GDM1 (cell line): ENCODE data around the gene MRPL22.
"Not testable (repeated sequence)": the region's sequence is repeated elsewhere in the genome, so short reads cannot be mapped to it uniquely, and the experiment has no call there.

Experiments used
- DNase-seq: peaks from one replicate; lab custom pipeline; 2025; lab: John Stamatoyannopoulos, UW

The MRPL22 gene

DNA sequence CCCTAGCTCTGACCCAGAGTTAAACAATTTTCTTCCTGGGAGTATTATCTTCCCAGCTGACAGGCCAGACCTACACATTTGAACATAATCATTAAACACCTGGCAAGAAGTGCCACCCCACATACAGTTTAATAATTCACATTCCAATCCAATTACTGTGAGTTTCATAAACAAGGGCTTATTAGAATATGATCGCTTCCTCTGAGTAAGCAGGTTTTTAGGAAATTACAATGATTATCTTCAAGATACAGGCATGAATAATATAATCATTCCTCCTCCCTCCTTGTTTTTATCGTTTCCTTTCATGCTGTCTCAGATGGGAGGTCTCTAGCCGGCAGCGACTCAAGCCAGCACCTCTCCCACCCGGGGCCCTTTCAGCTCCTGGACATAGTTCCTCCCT, 56.9 kb downstream of the MRPL22 start:
- DNase-seq = no peak

DNA sequence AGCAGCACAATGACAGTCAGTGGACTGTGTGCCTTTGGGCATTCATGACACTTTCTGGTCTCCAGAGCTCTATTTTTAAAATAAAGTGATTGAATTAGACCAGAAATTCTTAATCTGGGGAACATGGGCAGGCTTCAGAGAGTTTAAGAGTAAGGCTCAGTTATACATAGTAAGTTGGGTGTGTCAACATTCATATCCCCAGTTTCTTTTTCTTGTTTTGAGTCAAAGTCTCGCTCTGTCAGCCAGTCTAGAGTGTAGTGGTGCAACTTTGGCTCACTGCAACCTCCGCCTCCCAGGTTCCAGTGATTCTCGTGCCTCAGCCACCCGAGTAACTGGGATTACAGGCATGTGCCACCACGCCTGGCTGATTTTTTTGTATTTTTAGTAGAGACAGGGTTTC, 59.0 kb downstream of the MRPL22 start:
- no peak for DNase-seq

DNA sequence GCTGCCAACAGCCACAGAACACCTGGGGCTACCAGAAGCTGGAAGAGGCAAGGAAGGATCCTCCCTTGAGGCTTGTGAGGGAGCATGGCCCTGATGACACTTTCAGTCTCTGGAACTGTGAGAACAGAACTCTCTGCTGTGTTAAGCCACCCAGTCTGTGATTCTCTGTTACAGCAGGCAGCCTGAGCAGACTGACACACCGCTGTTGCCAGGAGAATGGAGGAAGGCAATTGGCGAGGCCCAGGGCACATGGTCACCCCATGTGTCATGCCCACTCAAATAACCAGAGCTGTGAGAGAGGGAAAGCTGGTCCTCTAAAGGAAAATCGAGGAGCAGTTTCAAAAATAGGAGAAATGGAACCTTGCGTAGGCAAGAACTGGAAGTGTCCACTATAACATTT, 60.6 kb downstream of the MRPL22 start:
- no peak for DNase-seq

DNA sequence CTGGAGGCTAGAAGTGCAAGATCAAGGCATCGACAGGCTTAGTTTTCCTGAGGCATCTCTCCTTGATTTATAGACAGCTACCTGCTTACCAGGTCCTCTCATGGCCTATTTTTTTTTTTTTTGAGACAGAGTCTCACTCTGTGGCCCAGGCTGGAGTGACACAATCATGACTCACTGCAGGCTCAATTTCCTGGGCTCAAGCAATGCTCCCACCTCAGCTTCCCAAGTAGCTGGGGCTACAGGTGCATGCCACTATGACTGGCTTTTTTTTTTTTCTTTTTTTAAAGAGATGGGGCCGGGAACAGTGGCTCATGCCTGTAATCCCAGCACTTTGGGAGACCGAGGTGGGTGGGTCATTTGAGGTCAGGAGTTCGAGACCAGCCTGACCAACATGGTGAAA, 61.8 kb downstream of the MRPL22 start:
- DNase-seq = not testable (repeated sequence)

DNA sequence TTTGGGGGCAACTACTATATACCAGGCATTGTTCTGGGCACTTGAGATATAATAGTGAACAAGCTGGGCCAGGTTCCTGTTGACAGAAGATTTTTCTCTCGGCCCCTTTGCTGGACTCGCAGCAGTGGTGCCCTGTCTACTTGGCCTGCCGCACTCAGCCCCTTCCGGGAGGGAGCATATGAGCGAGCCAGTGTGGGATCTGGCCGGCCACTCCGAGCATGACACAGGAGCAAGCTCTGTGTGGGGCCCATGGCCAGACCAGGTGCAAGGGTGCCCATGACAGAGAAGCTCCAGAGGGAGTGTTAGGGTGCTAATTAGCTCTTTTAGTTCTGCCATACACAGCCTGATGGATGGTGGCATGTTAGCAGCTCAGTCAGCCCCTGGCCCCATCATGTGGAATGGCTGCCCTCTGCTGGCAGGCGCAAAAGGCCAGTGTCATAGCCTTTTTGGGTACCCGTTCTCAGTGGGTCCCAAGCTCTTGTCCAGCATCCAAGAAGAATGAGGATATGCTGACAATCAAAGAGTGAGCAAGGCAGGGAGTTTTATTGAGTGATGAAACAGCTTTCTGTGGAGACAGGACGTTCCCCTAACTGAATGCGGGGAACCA, 63.4 kb downstream of the MRPL22 start:
- DNase-seq = no peak

DNA sequence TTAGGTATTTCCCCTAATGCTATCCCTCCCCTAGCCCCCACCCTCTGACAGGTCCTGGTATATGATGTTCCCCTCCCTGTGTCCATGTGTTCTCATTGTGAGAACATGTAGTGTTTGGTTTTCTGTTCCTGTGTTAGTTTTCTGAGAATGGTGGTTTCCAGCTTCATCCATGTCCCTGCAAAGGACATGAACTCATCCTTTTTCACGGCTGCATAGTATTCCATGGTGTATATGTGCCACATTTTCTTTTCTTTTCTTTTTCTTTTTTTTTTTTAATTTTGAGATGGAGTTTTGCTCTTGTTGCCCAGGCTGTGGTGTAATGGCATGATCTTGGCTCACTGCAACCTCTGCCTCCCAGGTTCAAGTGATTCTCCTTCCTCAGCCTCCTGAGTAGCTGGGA, 65.4 kb downstream of the MRPL22 start:
- not testable (repeated sequence) for DNase-seq

DNA sequence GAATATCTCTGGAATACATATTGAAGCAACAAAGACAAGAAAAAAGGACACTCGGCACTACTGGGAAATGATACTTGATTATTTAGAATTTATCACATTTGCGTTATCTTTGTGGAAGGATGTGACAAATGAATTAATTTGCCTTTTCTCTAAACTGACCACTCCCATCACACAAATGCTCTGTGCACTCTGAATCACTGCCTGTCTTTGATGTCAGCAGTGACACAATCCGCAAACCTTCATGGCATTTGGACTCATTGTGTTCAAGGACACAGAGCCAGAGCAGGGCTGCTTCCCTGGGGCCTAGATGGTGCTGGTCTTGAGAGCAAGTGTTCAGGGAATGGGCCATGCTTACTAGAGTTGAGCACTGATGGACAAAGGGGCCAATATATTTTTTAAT, 67.8 kb downstream of the MRPL22 start:
- no peak for DNase-seq

DNA sequence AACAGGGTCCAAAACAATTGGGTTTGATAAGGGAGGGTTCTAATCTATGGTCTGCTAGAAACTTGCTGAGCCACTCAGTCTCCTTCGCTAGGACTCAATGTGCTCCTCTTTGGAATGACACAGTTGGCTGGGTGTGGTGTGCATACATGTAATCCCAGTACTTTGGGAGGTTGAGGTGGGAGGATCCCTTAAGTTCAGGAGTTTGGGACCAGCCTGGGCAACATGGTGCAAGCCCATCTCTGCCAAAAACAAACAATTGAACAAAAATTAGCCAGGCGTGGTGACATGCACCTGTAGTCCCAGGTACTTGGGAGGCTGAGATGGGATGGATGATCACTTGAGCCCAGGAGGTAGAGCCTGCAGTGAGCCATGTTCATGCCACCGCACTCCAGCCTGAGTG, 70.0 kb downstream of the MRPL22 start:
- no peak for DNase-seq

DNA sequence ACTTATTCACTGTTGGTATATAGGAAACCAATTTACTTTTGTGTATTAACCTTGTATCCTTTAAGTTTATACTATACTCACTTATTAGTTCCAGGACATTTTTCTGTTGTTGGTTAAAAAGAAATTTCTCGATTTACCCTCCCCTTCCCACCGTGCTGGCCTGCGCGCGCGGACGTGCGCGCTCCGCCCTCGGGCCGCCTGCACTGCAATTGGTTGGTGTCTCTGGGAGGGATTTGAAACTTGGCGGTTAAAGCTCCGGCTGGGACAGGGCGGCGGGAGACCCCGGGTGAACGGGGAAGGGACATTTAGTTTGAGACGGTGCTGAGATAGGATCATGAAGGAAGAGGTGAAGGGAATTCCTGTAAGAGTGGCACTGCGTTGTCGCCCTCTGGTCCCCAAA, 72.7 kb downstream of the MRPL22 start, which contains the start of gene KIF4B:
KIF4B (plus strand) TSS at position 230 of the 400 bp plus-strand sequence; CDS start at position 335, 105 bp downstream.
- DNase-seq = no peak

DNA sequence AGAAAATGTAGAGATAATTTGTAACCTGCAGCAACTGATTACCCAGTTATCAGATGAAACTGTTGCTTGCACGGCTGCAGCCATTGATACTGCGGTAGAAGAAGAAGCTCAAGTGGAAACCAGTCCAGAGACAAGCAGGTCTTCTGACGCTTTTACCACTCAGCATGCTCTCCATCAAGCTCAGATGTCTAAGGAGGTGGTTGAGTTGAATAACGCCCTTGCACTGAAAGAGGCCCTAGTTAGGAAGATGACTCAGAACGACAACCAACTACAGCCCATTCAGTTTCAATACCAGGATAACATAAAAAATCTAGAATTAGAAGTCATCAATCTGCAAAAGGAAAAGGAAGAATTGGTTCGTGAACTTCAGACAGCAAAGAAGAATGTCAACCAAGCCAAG, 74.4 kb downstream of the MRPL22 start:
- no peak for DNase-seq

DNA sequence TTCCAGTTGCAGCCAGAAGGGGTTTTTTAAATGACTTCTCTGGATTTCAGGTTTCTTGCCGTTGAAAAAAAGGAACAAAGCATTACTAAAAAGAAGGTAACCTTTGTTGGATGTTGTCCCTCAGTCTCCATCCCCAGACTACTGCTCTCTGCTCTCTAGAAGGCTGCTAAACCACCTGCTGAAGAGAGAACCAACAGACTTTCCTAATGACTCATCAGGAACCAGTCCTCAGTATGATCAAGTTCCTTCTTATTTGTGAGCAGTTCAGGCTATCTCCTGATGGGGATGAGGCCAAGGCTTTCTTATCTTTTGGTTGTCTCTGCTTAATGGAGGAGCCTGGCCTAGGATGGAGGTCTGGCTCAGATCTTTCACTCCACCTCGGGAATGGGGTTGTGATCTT, 76.7 kb downstream of the MRPL22 start:
- no peak for DNase-seq
